Pancreas (tissue), 10 donors: Measurements from ENCODE around the gene ENO2. TPM values are rescaled to one million over a fixed set of nuclear protein-coding genes. Genes with fewer than 3 reads are reported as not detected.
"Not testable (repeated sequence)": the region's sequence is repeated elsewhere in the genome, so short reads cannot be mapped to it uniquely, and the experiment has no call there.

Experiments used
- ATAC-seq, 4 donors: fragments of 200-7000 bp; cut with Tn5 transposase; one replicate each; pipeline versions ENCODE4 v1.8.0 to v1.9.1; 2020; ENCODE audit warnings: mild to moderate bottlenecking in 4 of 4, moderate library complexity in 4 of 4
- DNase-seq, 6 donors: peaks; one replicate each; pipeline ENCODE4 v3.0.0-alpha.2; 2020
- FAIRE-seq: peaks from 2 replicates; lab custom pipeline; 2012; peaks lifted over from hg19 to GRCh38; lab: Jason Lieb, UNC
- H3K27ac ChIP-seq, 4 donors: fragments of 200-600 bp; sonication (generic); 1 replicate in 3 of 4; 2 replicates in 1 of 4; pipeline versions ENCODE4 v1.5.0 to v1.8.0; 2020
- H3K27me3 ChIP-seq, 4 donors: fragments of 200-600 bp; one replicate each; pipeline ENCODE4 v1.8.0; 2021
- H3K36me3 ChIP-seq, 3 donors: fragments of 200-600 bp; sonication (generic) in 1 of 3; one replicate each; pipeline versions ENCODE4 v1.5.0 to v1.8.0; 2020 to 2021
- H3K4me1 ChIP-seq, 3 donors: fragments of 200-600 bp; one replicate each; pipeline ENCODE4 v1.8.0; 2021
- H3K4me3 ChIP-seq, 4 donors: fragments of 200-600 bp; sonication (generic) in 2 of 4; one replicate each; pipeline versions ENCODE4 v1.5.0 to v1.8.0; 2020 to 2021
- H3K9me3 ChIP-seq, 4 donors: fragments of 200-600 bp; one replicate each; pipeline ENCODE4 v1.8.0; 2021
- WGBS, 2 donors: extraction: QIAGEN DNeasy Blood & Tissue Kit; methylation state at CpG; one replicate each; pipeline ENCODE4 v1.1.7; 2013; 5-methylcytosine and 5-hydroxymethylcytosine counted together
- intact Hi-C, 3 donors: fragments of 100-400 bp; cut with DNase I; formaldehyde crosslinking; loops; one replicate each; pipeline versions ENCODE4 v1.11.1 to v1.14.2; 2022
- polyA plus RNA-seq, 2 donors: library from polyadenylated mRNA; stranded (reverse); fragments of 200-250 nt; gene quantifications; one replicate each; pipeline ENCODE4 v1.2.3, GENCODE V29; 2013
- total RNA-seq, 6 donors: library from RNA; stranded (reverse); fragmentation: NEBNext Ultra II Directional in 4 of 6; extraction: Animal tissue kit (Norgen Biotek cat#: 25700) in 4 of 6; gene quantifications; one replicate each; pipeline versions ENCODE4 v1.2.1 to v1.2.4, GENCODE V29; 2021 to 2023
- TF ChIP-seq, protein P1 (sequence below), 4 donors: fragments of 200-600 bp; sonication (generic) in 3 of 4; IDR thresholded peaks; one replicate each; pipeline versions ENCODE4 v1.5.0 to v1.8.0; 2021; ENCODE audit warnings: antibody characterized with exemption in 4 of 4
- donor health status: healthy with polysubstance abuse.
- donor health status: DM: no; HTN: no; CAD: no; lungs with moderate emphysema.
- donor health status: DM: no; HTN: no; CAD: no.
- donor health status: control.
- donor health status: control.
- donor health status: Bipolar disorder and iron deficiency.
- donor health status: DM: yes; HTN: yes; CAD: no.
- donor health status: DM: no; HTN: no; CAD: no.
- donor health status: DM: no; HTN: no; CAD: no.
- donor health status: DM: yes; HTN: yes; CAD: no.

Gene ENO2
- total RNA-seq = 1 to 10 TPM; 2.3 to 8.0 (median 4.5) TPM
- 10 to 100 TPM; 12.7 to 53.6 TPM for polyA plus RNA-seq

DNA sequence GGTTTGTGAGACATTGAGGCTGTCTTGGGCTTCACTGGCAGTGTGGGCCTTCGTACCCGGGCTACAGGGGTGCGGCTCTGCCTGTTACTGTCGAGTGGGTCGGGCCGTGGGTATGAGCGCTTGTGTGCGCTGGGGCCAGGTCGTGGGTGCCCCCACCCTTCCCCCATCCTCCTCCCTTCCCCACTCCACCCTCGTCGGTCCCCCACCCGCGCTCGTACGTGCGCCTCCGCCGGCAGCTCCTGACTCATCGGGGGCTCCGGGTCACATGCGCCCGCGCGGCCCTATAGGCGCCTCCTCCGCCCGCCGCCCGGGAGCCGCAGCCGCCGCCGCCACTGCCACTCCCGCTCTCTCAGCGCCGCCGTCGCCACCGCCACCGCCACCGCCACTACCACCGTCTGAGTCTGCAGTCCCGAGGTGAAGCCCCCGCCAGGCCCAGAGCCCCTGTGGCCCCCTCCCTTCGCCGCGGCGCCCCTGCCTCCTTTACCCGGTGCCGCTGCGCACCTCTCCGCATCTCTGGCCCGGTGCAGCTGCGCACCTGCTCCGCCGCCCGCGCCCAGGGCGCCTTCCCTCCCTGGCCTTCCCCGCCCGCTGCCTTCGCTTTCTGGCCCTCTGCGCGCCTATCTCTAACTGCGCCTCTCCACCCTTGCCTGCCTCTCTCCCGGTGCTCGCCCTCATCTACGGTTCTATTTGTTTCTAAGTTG lies at the start of gene ENO2:
Gene ENO2 (plus strand): TSS at position 335 of the 701 bp plus-strand sequence. CDS start 1,253 bp downstream, outside the sequence.
- ATAC-seq (peak; percentile 79 to 93 (median 88)), DNase-seq (peak; percentile 46 to 87 (median 64)), FAIRE-seq (no peak)
- no peaks in the 10 kb centered on the region for H3K9me3 ChIP-seq
- peak within 1 kb of the TSS; percentile 14 to 60 (median 37) for H3K4me3 ChIP-seq
- intact Hi-C loops = no loop called here
- H3K27me3 ChIP-seq = no peaks in the 10 kb centered on the region
- H3K4me1 ChIP-seq = peaks cover 0 to 4% (median 0%) of the 10 kb centered on the region in 3 donors
- 0% methylated on average over 39 to 68 of the region's 68 CpGs for WGBS, 2 donors
- TF ChIP-seq, protein P1, sequence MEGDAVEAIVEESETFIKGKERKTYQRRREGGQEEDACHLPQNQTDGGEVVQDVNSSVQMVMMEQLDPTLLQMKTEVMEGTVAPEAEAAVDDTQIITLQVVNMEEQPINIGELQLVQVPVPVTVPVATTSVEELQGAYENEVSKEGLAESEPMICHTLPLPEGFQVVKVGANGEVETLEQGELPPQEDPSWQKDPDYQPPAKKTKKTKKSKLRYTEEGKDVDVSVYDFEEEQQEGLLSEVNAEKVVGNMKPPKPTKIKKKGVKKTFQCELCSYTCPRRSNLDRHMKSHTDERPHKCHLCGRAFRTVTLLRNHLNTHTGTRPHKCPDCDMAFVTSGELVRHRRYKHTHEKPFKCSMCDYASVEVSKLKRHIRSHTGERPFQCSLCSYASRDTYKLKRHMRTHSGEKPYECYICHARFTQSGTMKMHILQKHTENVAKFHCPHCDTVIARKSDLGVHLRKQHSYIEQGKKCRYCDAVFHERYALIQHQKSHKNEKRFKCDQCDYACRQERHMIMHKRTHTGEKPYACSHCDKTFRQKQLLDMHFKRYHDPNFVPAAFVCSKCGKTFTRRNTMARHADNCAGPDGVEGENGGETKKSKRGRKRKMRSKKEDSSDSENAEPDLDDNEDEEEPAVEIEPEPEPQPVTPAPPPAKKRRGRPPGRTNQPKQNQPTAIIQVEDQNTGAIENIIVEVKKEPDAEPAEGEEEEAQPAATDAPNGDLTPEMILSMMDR (IDR thresholded peaks at IDR 0.05) = no peak
- no peaks in the 10 kb centered on the region for H3K36me3 ChIP-seq
- H3K27ac ChIP-seq = peak within 1 kb of the TSS in 2 of 4 donors; percentile 10 to 60

DNA sequence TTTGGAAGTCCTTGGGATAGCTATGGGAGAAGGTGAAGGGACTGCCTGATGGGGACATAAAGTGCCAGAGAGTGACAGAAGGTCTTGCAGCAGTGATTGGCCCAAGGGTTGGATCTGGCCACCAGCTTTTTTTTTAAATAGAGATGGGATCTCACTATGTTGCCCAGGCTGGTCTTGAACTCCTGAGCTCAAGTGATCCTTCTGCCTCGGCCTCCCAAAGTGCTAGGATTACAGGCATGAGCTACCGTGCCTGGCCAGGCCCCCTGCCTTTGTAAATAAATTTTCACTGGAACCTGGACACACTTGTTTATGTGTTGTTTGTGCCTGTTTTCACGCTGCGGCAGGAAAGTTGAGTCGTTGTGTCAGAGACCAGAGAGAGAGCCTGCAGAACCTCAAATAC lies 49.1 kb upstream of the ENO2 start:
- H3K9me3 ChIP-seq, H3K4me3 ChIP-seq, ATAC-seq, FAIRE-seq, intact Hi-C loops, H3K27me3 ChIP-seq, H3K27ac ChIP-seq: not testable (repeated sequence)
- DNase-seq = peak in 1 of 6 donors; percentile 17
- H3K36me3 ChIP-seq = peaks cover 0 to 19% (median 0%) of the 10 kb centered on the region in 3 donors
- peaks cover 0 to 15% (median 14%) of the 10 kb centered on the region in 3 donors for H3K4me1 ChIP-seq
- 93 to 94% methylated on average over 5 of the region's 5 CpGs for WGBS, 2 donors

DNA sequence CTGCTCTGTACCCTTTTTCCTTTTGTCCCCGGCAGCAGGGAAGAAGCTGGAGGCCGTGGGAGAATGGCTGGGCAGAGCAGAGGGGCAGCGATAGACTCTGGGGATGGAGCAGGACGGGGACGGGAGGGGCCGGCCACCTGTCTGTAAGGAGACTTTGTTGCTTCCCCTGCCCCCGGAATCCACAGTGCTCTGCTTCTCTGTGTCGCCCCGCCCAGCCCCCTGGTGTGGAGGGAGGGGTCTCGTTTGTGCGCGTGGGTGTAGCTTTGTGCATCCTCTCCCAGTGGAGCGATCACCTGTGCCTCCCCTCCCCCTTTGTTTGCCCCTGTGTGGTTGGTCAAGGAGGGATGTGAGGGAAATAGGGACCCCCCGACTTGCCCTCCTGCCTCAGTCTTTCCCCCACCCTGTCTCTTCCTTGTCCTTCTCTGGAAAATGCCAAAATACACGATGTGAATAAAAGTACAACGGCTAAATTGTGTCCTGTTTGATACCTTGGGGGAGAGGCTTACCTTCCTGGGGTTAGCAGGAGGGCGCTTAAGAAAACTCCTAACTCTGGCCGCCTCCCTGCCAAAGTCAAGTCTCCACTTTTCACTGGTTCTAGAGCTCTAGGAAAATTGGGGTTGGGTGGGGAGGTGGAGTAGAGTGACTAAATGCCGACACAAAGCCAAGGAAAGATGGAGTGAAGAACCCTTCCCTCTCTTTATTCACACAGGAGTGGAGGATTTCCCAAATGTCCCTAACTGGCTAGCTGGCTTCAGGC lies 48.0 kb upstream of the ENO2 start:
- peak overlapping the region in 2 of 4 donors; percentile 100 for H3K4me3 ChIP-seq
- no peak for ATAC-seq
- no peaks in the 10 kb centered on the region for H3K9me3 ChIP-seq
- peak in 2 of 6 donors; percentile 57 to 78 for DNase-seq
- H3K27me3 ChIP-seq = no peaks in the 10 kb centered on the region
- intact Hi-C loops = no loop called here
- peak overlapping the region in 3 of 4 donors; percentile 90 to 99 (median 95) for H3K27ac ChIP-seq
- H3K4me1 ChIP-seq = peaks cover 0 to 19% (median 14%) of the 10 kb centered on the region in 3 donors
- no peak for FAIRE-seq
- TF ChIP-seq, protein P1 (IDR thresholded peaks at IDR 0.05) = no peak
- H3K36me3 ChIP-seq = peaks cover 0 to 18% (median 0%) of the 10 kb centered on the region in 3 donors
- 73 to 75% methylated on average over 18 to 19 of the region's 19 CpGs for WGBS, 2 donors

DNA sequence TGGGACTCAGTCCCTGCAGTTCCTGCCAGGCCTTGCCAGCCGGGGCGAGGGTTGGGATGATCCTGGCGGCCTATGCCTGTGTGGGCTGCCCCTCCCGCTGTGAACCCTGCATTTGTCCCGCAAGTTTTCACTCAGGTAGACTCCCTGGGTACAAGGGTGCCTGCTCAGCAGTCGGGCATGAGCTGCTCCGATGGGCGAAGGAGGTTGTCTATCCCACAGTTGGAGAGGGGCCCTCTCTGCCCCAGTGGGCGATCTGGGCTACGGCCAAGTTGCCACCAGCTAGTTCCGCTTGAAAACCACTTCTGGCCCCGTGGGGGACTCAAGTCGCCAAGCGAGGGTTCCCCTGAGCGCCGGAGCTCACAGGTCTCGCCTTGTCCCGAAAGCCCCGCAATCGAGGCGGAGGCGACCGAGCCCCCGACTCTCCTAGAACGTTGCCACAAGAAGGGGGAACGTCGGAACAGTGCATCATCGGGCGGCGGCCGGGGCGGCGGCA lies 47.4 kb upstream of the ENO2 start:
- Histone ChIP-seq H3K9me3 (no peaks in the 10 kb centered on the region), H3K27me3 (no peaks in the 10 kb centered on the region), H3K4me1 (peaks cover 6 to 25% (median 14%) of the 10 kb centered on the region in 3 donors), H3K36me3 (peaks cover 0 to 13% (median 0%) of the 10 kb centered on the region in 3 donors), H3K4me3 (peak overlapping the region; percentile 91 to 100 (median 98)), H3K27ac (peak overlapping the region; percentile 82 to 99 (median 92))
- intact Hi-C loops = no loop called here
- TF ChIP-seq, protein P1 (IDR thresholded peaks at IDR 0.05) = no peak
- ATAC-seq (peak; percentile 4 to 22 (median 9)), FAIRE-seq (no peak), DNase-seq (peak in 1 of 6 donors; percentile 37)
- WGBS, 2 donors = 1 to 2% methylated on average over 33 of the region's 33 CpGs
